IMR-90 (cell line): ENCODE measurements around the gene PIM3. TPM values are rescaled to one million over a fixed set of nuclear protein-coding genes. Genes with fewer than 3 reads are reported as not detected.

ENCODE experiments used
- ATAC-seq: fragments of 200-7000 bp; cut with Tn5 transposase; 2 replicates; pipeline ENCODE4 v1.9.1; 2020; ENCODE audit warnings: low read depth, mild to moderate bottlenecking, moderate library complexity
- BruUV-seq: library from RNA; stranded (reverse); fragments of 400-500 nt; replicated peaks from 2 replicates; lab custom pipeline; 2021; lab: Mats Ljungman, UMichigan
- CTCF ChIA-PET: fragments of 300-600 bp; formaldehyde crosslinking; extraction: SDS; loops from one replicate; lab custom pipeline; 2021; ENCODE audit warnings: antibody characterized with exemption; lab: Yijun Ruan, JAX
- POLR2A ChIA-PET: fragments of 300-600 bp; sonication (Branson Sonifier 250); formaldehyde crosslinking; loops from one replicate; lab custom pipeline; 2022; ENCODE audit warnings: antibody characterized with exemption; ENCODE audit not compliant: unreplicated experiment; lab: Charles Lee
- DNase-seq: peaks from one replicate; pipeline ENCODE4 v3.0.0; 2013
- H2AFZ ChIP-seq: replicated peaks from 2 replicates; pipeline ENCODE3; 2013; ENCODE audit warnings: low read length, mild to moderate bottlenecking; ENCODE audit not compliant: poor library complexity
- H2AK5ac ChIP-seq: 2 replicates; pipeline ENCODE4 v1.6.1; 2013; ENCODE audit warnings: low read depth, low read length, inconsistent platforms
- H2AK9ac ChIP-seq: replicated peaks from 2 replicates; pipeline ENCODE3; 2013; ENCODE audit warnings: mild to moderate bottlenecking, low read depth, low read length, moderate library complexity; ENCODE audit not compliant: poor library complexity
- H2BK120ac ChIP-seq: 2 replicates; pipeline ENCODE4 v1.6.1; 2013; ENCODE audit warnings: low read depth, low read length, inconsistent platforms
- H2BK15ac ChIP-seq: 3 replicates; pipeline ENCODE4 v1.6.1; 2013; ENCODE audit warnings: low read depth, low read length, inconsistent platforms
- H2BK20ac ChIP-seq: 2 replicates; pipeline ENCODE4 v1.6.1; 2013; ENCODE audit warnings: low read depth, mild to moderate bottlenecking, inconsistent platforms, low read length, moderate library complexity
- H2BK5ac ChIP-seq: 2 replicates; pipeline ENCODE4 v1.6.1; 2013; ENCODE audit warnings: mild to moderate bottlenecking, low read depth, low read length, inconsistent platforms; ENCODE audit not compliant: poor library complexity, severe bottlenecking
- H3K14ac ChIP-seq: replicated peaks from 2 replicates; pipeline ENCODE4 v1.6.1; 2013; ENCODE audit warnings: low read depth, low read length, inconsistent platforms
- H3K18ac ChIP-seq: 2 replicates; pipeline ENCODE4 v1.6.1; 2013; ENCODE audit warnings: low read depth, low read length, control low read depth
- H3K23ac ChIP-seq: 2 replicates; pipeline ENCODE4 v1.6.1; 2013; ENCODE audit warnings: low read depth, low read length, inconsistent platforms
- H3K27ac ChIP-seq: 2 replicates; pipeline ENCODE4 v1.5.1; 2013; ENCODE audit warnings: mild to moderate bottlenecking, control low read depth, low read length; ENCODE audit not compliant: insufficient read depth
- H3K27me3 ChIP-seq: 2 replicates; pipeline ENCODE4 v1.6.1; 2013; ENCODE audit warnings: low read length; ENCODE audit not compliant: control insufficient read depth, insufficient read depth
- H3K36me3 ChIP-seq: 2 replicates; pipeline ENCODE4 v1.6.1; 2013; ENCODE audit warnings: low read length, mixed read lengths; ENCODE audit not compliant: control insufficient read depth, insufficient read depth
- H3K4ac ChIP-seq: 2 replicates; pipeline ENCODE4 v1.6.1; 2013; ENCODE audit warnings: low read depth, low read length, inconsistent platforms
- H3K4me1 ChIP-seq: 2 replicates; pipeline ENCODE4 v1.6.1; 2013; ENCODE audit warnings: low read length, mixed read lengths; ENCODE audit not compliant: control insufficient read depth, insufficient read depth
- H3K4me2 ChIP-seq: 2 replicates; pipeline ENCODE4 v1.6.1; 2013; ENCODE audit warnings: low read depth, mild to moderate bottlenecking, control low read depth, low read length, moderate library complexity
- H3K4me3 ChIP-seq: 2 replicates; pipeline ENCODE4 v1.5.1; 2013; ENCODE audit warnings: low read depth, mild to moderate bottlenecking, control low read depth, low read length, moderate library complexity; ENCODE audit not compliant: insufficient read depth
- H3K56ac ChIP-seq: 2 replicates; pipeline ENCODE4 v1.6.1; 2013; ENCODE audit warnings: low read length, inconsistent platforms; ENCODE audit not compliant: insufficient read depth; ENCODE audit errors: extremely low read depth
- H3K79me1 ChIP-seq, 2 experiments: 2 replicates each; pipeline ENCODE4 v1.6.1; 2013; ENCODE audit warnings: low read length in 2 of 2, inconsistent platforms in 1 of 2, low read depth in 1 of 2
- H3K9ac ChIP-seq: 2 replicates; pipeline ENCODE4 v1.6.1; 2013; ENCODE audit warnings: low read depth, low read length, control low read depth
- H3K9me1 ChIP-seq: 2 replicates; pipeline ENCODE4 v1.6.1; 2013; ENCODE audit warnings: low read length, inconsistent platforms; ENCODE audit not compliant: insufficient read depth
- H3K9me3 ChIP-seq: 2 replicates; pipeline ENCODE4 v1.6.1; 2013; ENCODE audit warnings: low read length; ENCODE audit not compliant: control insufficient read depth, insufficient read depth
- H4K20me1 ChIP-seq: 2 replicates; pipeline ENCODE4 v1.6.1; 2013; ENCODE audit warnings: low read length, inconsistent platforms; ENCODE audit not compliant: insufficient read depth
- H4K5ac ChIP-seq: 2 replicates; pipeline ENCODE4 v1.6.1; 2013; ENCODE audit warnings: mild to moderate bottlenecking, low read depth, low read length, control low read depth
- H4K8ac ChIP-seq, 2 experiments: 2 replicates each; pipeline ENCODE4 v1.6.1; 2013; ENCODE audit warnings: low read depth in 2 of 2, low read length in 2 of 2, control low read depth in 1 of 2, inconsistent platforms in 1 of 2
- H4K91ac ChIP-seq: 2 replicates; pipeline ENCODE4 v1.6.1; 2013; ENCODE audit warnings: low read depth, low read length, inconsistent platforms; ENCODE audit not compliant: insufficient read depth
- CHD1 ChIP-seq: IDR thresholded peaks from 2 replicates; pipeline ENCODE4 v1.6.1; 2012; ENCODE audit warnings: low read depth, low read length, improper control_type of control experiment
- MXI1 ChIP-seq: IDR thresholded peaks from 2 replicates; pipeline ENCODE4 v1.6.1; 2012; ENCODE audit warnings: low read depth, mild to moderate bottlenecking, low read length, moderate library complexity, borderline replicate concordance
- RAD21 ChIP-seq: IDR thresholded peaks from 2 replicates; pipeline ENCODE4 v1.6.1; 2012; ENCODE audit warnings: low read length, improper control_type of control experiment
- RCOR1 ChIP-seq: IDR thresholded peaks from 2 replicates; pipeline ENCODE4 v1.6.1; 2012; ENCODE audit warnings: mild to moderate bottlenecking, low read length, improper control_type of control experiment; ENCODE audit not compliant: insufficient replicate concordance
- RFX5 ChIP-seq: IDR thresholded peaks from 2 replicates; pipeline ENCODE4 v1.8.0; 2012; ENCODE audit warnings: low read depth, mild to moderate bottlenecking, low read length, moderate library complexity
- WGBS, 2 experiments: methylation state at CpG; one replicate each; pipeline versions ENCODE4 v1.1.5 to v1.1.7; 2013; ENCODE audit warnings: missing lambda C conversion rate in 2 of 2; ENCODE audit not compliant: insufficient read length in 1 of 2; ENCODE audit errors: extremely low coverage in 2 of 2; 5-methylcytosine and 5-hydroxymethylcytosine counted together
- dilution Hi-C: fragments of 300-500 bp; cut with HindIII; formaldehyde crosslinking; loops from one replicate; pipeline ENCODE4 v1.14.3; 2018; ENCODE audit warnings: low sequenced_read_pairs; ENCODE audit not compliant: unreplicated experiment
- in situ Hi-C: fragments of 300-500 bp; cut with MboI; formaldehyde crosslinking; loops from 3 replicates; pipeline ENCODE4 v1.14.3; 2019; ENCODE audit warnings: low sequenced_read_pairs, inconsistent platforms, mixed read lengths
- intact Hi-C: fragments of 100-400 bp; cut with micrococcal nuclease; formaldehyde crosslinking; loops from 2 replicates; pipeline ENCODE4 v1.10.0; 2022
- polyA plus RNA-seq, 3 experiments: library from polyadenylated mRNA; depleted of rRNA; stranded (reverse); fragments of >200 nt; gene quantifications; 2 replicates each; pipeline ENCODE4 v1.2.3, GENCODE V29; 2012; ENCODE audit warnings: low replicate concordance in 1 of 3
- total RNA-seq: library from RNA; depleted of rRNA; stranded (reverse); fragments of >200 nt; gene quantifications from 2 replicates; pipeline ENCODE4 v1.2.3, GENCODE V29; 2012

Gene PIM3
- total and polyA plus RNA-seq, 2 of the 4 experiments (the other 2 are of a cell fraction) = 8.6 to 24.7 TPM

DNA sequence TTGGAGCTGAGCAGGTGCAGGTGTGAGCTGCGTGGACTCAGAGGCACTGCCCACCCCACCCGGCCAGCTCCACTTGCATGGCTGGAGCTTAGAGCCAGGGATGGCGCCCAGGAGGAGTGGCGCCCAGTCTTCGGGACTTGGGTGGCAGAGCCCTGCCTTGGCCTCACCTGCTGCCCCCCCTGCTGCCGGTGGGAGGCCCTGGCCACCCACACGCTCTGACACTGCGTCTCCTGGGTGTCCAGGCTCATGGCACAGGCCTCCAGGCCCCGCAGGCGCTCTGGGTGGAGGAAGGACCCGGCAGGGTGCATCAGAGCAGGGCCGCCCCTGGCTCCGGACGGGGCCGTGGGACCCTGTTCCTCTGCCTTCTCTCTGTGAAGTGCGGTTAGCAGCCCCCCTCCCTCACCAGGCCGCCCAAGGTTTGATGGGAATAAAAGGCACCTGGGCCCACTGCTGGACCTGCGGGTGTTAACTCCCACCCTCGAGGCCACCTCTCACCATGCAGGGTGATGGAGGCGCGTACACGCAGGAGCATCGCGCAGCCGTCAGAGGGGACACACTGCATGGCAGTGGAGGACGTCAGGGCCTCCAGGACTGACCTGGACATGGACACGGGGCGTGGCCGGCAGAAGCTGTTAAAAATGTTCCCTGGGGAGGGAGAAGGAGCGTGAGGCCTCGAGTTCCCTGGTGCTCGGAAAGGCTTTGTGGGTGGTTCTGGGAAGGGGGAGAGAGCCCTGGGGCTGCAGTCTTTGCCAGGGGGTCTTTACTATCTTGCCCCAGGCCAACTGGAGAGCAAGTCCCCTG, 40.2 kb downstream of the PIM3 start:
- POLR2A ChIA-PET = no interaction called here
- no peak overlapping the region for H3K4ac ChIP-seq
- no peak overlapping the region for H3K14ac ChIP-seq
- H3K9me1 ChIP-seq = peaks cover 4% of the 10 kb centered on the region; the same call in 1 of the 2 replicates
- H2AFZ ChIP-seq = no peak overlapping the region
- H2BK120ac ChIP-seq = no peak overlapping the region
- H3K4me1 ChIP-seq = peaks cover 2% of the 10 kb centered on the region; the same call in 1 of the 2 replicates
- no peak overlapping the region for H3K4me3 ChIP-seq
- no peak overlapping the region for H2BK15ac ChIP-seq
- H3K18ac ChIP-seq = no peak overlapping the region
- no peak overlapping the region for H2BK5ac ChIP-seq
- no peak overlapping the region for H3K4me2 ChIP-seq
- DNase-seq (no peak), ATAC-seq (no peak)
- no peaks in the 10 kb centered on the region for H3K9me3 ChIP-seq
- no peak overlapping the region for H3K9ac ChIP-seq
- in situ Hi-C loops (no loop called here), intact Hi-C loops (no loop called here), dilution Hi-C loops (no loop called here)
- H4K20me1 ChIP-seq = no peaks in the 10 kb centered on the region
- H3K27me3 ChIP-seq = peaks cover 20% of the 10 kb centered on the region
- H4K8ac ChIP-seq = no peak overlapping the region
- no TSS peak for BruUV-seq
- H2AK9ac ChIP-seq = no peak overlapping the region
- WGBS, 2 experiments = 91% methylated on average over 17 of the region's 32 CpGs; no CpG with 5 or more reads in 1 of the 2 experiments
- no peak overlapping the region for H4K5ac ChIP-seq
- no peak overlapping the region for H2BK20ac ChIP-seq
- no peak overlapping the region for H2AK5ac ChIP-seq
- no peak for TF ChIP-seq CHD1
- TF ChIP-seq RCOR1 = no peak
- TF ChIP-seq RAD21 = no peak
- TF ChIP-seq MXI1 = no peak
- TF ChIP-seq RFX5 = no peak
- H3K36me3 ChIP-seq = no peaks in the 10 kb centered on the region
- H3K56ac ChIP-seq = no peak overlapping the region
- CTCF ChIA-PET = interaction anchor here (0.8 kb wide), 1 partner anchor 29 kb away, joined by 3 read pairs; no protein-coding TSS in a partner anchor
- no peak overlapping the region for H3K27ac ChIP-seq
- no peak overlapping the region for H4K91ac ChIP-seq
- H3K79me1 ChIP-seq = no peaks in the 10 kb centered on the region
- no peak overlapping the region for H3K23ac ChIP-seq
